Skeletal muscle cell (primary cell): Measurements from ENCODE around the gene WDFY2.
"Not testable (repeated sequence)": the region's sequence is repeated elsewhere in the genome, so short reads cannot be mapped to it uniquely, and the experiment has no call there.

Experiments used
- DNase-seq: peaks from one replicate; pipeline ENCODE4 v3.0.0-alpha.2; 2010; ENCODE audit warnings: low read depth
- H3K4me3 ChIP-seq: 2 replicates; pipeline ENCODE4 v1.5.1; 2011; ENCODE audit warnings: low read depth, mild to moderate bottlenecking, control low read depth, low read length, moderate library complexity

The WDFY2 gene, protein sequence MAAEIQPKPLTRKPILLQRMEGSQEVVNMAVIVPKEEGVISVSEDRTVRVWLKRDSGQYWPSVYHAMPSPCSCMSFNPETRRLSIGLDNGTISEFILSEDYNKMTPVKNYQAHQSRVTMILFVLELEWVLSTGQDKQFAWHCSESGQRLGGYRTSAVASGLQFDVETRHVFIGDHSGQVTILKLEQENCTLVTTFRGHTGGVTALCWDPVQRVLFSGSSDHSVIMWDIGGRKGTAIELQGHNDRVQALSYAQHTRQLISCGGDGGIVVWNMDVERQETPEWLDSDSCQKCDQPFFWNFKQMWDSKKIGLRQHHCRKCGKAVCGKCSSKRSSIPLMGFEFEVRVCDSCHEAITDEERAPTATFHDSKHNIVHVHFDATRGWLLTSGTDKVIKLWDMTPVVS

GRCh38 chr13:51583875-51584730, at the start of gene WDFY2:
TSS of gene WDFY2 (plus strand) at chr13:51584462. CDS start at chr13:51584688, 226 bp downstream.
- peak within 1 kb of the TSS; percentile 71 for H3K4me3 ChIP-seq
- peak; percentile 100 for DNase-seq

DNA sequence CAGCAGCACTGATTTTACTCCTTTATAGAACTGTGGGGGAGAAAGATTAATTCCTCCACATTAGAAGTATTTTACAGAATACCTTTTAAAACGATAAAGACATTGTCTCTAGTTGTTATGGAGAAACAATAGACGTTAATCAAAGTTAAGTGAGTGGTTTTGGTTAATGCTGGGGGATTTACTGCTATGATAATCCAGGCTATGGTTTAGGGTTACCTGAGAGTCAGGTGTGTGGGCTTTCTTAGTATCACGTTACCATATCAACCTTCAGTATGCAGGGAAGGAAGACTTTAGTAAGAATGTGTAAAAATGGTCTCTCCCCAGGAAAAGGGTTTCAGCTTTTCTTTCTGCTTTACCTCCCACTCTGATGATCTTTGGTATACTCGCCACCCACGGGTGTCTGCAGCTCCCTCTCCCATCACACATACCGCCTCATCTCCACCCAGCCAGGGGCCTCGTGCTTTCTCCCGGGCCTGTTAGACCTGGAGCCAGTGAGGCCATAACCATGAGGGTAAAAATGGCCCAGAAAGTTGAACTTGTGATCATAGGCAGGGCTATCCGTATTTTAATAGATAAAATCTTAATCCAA, 45.6 kb upstream of the WDFY2 start:
- DNase-seq, result no peak
- no peak overlapping the region for H3K4me3 ChIP-seq

- peak; percentile 33 for DNase-seq
- H3K4me3 ChIP-seq, result no peak overlapping the region
These were observed 44.4 kb upstream of the WDFY2 start for GRCh38 chr13:51539887-51540286.

GRCh38 chr13:51541037-51541436, 43.2 kb upstream of the WDFY2 start:
- no peak for DNase-seq
- H3K4me3 ChIP-seq, result no peak overlapping the region

- no peak overlapping the region for H3K4me3 ChIP-seq
- DNase-seq, result no peak
These were observed 42.4 kb upstream of the WDFY2 start for GRCh38 chr13:51541809-51542258.

DNA sequence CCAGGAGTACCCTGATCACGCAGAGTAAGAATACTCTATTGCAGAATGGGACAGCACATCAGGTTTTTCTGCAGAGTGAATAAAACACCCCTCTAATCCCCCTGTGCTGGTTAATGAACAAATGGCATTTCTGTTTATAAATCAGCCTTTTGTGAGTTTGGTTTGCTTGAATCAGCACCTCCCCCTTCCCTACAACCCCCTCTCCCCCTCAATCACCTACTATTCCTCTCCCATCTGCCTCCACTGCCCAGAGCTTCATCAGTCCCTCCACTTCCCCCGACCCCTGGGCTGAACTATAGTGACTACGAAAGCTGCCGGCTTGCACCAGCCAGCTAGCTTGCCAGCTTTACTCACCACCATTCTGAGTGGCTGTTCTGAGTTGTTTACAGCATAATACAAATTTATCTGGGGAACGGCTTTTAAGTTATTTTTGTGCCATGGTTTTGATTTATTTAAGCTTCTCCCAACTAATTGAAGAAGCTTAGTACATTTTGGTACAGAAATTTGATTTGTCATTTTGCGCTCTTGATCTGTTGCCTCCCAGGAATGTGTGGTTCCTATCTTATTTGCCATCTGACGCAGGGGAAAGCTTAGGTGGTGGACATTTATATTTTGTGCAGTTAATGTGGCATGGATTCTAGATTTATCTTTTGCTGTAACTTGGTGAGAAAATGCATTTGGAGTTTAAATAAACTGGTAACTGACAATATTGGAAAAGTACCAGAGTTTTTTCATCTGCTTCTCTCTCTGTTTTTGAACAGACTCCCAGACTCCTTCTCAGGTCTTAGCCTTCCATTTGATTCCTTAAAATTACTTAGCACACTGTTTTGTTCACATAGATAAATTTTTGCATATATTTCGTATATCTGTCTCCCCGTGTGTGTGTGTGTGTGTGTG, 41.7 kb upstream of the WDFY2 start:
- H3K4me3 ChIP-seq, result no peak overlapping the region
- DNase-seq, result no peak

DNA sequence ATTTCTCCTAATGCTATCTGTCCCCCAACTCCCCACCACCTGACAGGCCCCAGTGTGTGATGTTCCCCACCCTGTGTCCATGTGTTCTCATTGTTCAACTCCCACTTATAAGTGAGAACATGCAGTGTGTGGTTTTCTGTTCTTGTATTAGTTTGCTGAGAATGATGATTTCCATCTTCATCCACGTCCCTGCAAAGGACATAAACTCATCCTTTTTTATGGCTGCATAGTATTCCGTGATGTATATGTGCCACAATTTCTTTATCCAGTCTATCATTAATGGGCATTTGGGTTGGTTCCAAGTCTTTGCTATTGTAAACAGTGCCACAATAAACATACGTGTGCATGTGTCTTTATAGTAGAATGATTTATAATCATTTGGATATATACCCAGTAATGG, 38.8 kb upstream of the WDFY2 start:
- not testable (repeated sequence) for H3K4me3 ChIP-seq, DNase-seq

DNA sequence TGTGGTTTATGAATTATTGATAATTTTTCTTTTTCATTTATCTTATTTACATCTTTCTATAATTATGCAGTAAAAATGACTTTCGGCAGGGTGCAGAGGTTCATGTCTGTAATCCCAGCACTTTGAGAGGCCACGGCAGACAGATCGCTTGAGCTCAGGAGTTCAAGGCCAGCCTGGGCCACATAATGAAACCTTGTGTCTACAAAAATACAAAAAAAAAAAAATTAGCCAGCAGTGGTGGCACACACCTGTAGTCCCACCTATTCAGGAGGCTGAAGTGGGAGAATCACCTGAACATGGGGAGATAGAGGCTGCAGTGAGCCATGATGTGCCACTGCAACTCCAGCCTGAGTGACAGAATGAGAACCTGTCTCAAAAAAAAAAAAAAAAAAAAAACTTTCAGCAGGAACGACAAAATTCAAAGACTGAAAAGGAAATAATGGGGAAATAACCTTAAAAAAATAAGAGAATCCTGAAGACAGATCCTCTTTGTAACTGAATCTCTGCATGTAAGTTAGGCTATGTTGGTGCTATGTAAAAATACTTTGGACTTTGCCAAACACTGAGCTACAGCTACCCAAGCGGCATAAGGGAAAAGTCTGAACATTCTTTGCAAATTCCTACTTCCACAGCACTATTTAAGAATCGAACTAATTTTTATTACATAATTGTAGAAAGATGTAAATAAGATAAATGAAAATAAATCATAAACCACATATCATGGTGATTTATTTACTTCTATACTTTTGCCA, 36.7 kb upstream of the WDFY2 start:
- no peak for DNase-seq
- H3K4me3 ChIP-seq, result no peak overlapping the region

GRCh38 chr13:51549050-51549449, 35.2 kb upstream of the WDFY2 start:
- H3K4me3 ChIP-seq, result no peak overlapping the region
- DNase-seq, result no peak

- no peak overlapping the region for H3K4me3 ChIP-seq
- no peak for DNase-seq
These were observed 34.7 kb upstream of the WDFY2 start for GRCh38 chr13:51549593-51549992.

- DNase-seq, result no peak
- no peak overlapping the region for H3K4me3 ChIP-seq
These were observed 34.1 kb upstream of the WDFY2 start for GRCh38 chr13:51550151-51550550.

GRCh38 chr13:51551416-51551815, 32.8 kb upstream of the WDFY2 start:
- DNase-seq, result no peak
- H3K4me3 ChIP-seq, result no peak overlapping the region

GRCh38 chr13:51552027-51552426, 32.2 kb upstream of the WDFY2 start:
- DNase-seq, result no peak
- no peak overlapping the region for H3K4me3 ChIP-seq

- DNase-seq, result no peak
- H3K4me3 ChIP-seq, result no peak overlapping the region
These were observed 30.7 kb upstream of the WDFY2 start for GRCh38 chr13:51553531-51553930.

DNA sequence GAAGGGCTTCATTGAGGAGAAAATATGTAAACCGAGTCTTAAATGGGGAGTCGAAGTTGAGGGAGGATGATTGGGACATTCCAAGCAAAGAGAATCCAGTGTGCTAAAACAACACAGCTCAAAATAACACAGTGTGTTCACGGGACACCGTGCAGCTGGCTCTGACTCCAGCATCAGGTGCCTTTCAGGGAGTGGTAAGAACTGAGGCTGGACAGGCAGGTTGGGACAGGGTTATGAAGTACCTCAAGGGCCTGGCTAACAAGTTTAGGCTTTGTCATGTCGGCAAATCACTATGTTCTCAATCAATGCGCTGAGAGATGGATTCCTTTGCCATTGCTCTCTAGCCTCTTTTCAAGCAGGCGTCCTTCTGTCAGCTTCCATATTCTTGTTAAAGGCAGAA, 27.5 kb upstream of the WDFY2 start:
- DNase-seq, result no peak
- no peak overlapping the region for H3K4me3 ChIP-seq

DNA sequence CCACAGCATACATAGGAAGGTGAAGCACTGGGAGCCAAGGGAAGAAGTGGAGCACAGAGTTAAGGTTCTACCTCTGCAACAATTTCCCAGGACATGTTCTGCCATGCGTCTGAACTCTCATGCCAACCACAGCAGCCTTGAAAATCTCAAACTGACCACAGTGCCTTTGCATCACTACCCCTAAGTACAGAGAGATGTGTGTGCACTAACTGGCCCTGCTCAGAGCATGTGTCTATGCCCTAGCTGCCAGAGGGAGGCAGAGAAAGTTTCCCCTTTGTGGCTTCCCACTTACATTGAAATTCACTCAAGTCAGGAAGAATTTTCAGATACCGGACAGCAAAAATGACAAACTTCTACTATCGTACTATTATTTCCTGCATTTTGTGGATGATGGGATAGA, 26.8 kb upstream of the WDFY2 start:
- no peak overlapping the region for H3K4me3 ChIP-seq
- no peak for DNase-seq

- peak overlapping the region; percentile 13 for H3K4me3 ChIP-seq
- peak; percentile 77 for DNase-seq
These were observed 26.2 kb upstream of the WDFY2 start for GRCh38 chr13:51557875-51558612.
